ENCODE measurements around the gene ABCB6.
A peak's percentile ranks its signal among the peaks of the same experiment; 100 is the strongest.

ABCB6 gene

DNA sequence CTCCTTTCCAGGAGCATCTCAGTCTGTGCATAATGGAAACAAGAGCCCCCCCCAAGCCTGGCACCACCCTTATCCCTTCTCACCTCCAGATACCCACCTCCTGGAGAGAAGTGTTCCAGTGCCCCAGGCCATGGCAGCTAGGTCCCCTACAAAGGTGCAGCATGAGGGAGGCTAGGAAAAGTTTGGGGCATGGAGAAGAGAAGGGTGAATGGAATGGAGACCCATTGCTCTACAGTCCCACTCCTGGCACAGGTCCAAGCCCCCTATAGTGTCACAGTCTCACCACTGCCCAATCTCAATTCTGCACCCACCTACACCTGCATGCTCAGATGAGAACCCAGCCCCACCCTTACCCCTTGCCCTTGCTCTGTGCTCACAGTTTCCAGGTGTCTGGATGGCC is 49.8 kb downstream of the ABCB6 start:
- no peak for DNase-seq (ENCODE audit: low read depth, low spot score)

DNA sequence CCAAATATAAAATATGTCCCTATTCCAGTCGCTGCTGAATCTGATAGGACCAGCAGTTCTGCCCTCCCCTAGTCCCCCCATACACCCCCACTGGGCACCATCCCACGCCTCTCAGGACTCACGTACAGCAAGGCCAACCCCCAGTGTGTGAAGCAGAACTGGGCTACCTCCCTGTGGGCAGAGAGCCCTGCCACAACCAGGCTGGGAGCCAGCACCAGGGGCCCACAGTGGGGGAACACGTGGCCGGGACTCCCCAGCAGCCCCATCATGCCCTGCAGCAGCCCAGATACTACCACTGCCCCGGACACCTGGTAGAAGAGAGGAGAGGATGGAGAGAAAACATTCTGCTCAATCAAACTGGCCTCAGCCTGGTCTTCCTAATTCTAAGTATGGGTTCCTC is 50.2 kb downstream of the ABCB6 start:
- DNase-seq (ENCODE audit: low read depth, low spot score): no peak

DNA sequence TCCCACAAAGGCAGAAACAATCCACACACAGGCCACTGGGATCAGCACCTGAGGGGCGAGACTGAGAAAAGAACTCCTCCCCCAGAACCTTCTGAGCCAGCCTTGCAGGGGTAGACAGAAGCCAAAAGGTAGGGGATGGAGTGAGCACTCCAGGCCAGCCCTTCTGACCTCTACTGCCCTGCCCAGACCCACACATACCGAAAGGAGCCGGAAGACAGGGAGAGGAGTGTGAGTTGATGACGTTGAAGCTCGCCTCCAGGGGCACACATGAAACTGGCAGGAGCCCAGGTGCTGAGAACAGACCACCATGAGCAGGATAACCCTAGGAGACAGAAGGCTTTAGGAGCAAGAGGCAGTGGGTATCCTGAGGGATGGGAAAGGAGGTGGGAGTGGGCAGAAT is 50.8 kb downstream of the ABCB6 start:
- DNase-seq (ENCODE audit: low read depth, low spot score): no peak

DNA sequence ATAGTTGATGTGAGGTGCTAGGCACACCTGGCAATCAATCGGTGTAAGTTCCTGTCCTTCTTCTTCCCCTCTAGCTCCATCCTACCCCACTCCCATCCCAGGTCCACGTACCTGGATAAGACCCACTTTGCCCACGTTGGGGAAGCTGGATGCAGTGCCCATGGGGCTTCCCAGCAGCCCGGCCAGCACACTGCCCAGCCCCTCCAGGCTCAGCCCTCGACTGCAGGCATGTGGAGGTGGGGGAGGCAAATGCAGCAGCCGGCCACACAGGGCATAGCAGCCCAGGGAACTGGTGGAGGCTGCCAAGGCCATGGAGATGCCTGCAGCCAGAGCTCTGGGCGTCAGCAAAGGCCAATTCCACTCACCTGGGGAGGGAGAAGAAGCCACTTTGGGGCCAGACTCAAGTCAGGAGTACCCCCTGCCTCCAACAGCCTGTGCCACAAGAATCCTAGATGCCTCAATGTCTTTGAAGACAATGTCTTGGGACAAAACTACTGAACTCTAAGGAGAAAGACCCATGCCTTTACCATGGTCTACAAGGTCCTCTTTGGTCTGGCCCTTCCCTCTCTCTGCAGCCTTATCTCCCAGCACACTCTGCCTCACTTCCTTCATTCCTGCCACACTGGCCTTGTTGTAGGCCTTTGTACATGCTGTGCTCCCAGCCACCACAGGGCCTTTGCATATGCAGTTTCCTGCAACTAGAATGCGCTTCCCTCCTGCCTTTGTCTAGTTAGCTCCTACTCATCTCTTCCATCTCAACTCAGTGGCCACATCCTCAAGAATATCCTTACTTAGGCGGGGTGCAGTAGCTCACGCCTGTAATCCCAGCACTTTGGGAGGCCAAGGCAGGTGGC is 53.5 kb downstream of the ABCB6 start:
- no peak for DNase-seq (ENCODE audit: low read depth, low spot score)

DNA sequence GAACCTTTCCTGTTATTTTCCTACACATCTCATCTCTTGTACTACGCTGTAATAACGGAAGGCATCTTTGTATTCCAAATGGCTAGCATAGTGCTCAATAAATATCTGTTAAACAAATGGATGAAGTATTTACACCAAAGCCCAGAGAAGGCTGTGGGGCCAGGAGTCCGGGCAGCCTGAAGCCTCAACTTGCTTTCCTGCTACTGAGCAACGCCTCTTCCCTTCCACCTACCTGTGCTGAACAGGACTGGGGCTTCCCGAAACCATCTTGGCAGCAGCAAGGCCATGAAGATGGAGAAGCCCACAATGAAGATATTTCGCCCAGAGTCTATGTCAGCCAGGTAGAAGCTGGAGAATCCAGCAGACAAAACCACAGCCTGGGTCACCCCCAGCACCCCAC is 55.6 kb downstream of the ABCB6 start:
- no peak for DNase-seq (ENCODE audit: low read depth, low spot score)

DNA sequence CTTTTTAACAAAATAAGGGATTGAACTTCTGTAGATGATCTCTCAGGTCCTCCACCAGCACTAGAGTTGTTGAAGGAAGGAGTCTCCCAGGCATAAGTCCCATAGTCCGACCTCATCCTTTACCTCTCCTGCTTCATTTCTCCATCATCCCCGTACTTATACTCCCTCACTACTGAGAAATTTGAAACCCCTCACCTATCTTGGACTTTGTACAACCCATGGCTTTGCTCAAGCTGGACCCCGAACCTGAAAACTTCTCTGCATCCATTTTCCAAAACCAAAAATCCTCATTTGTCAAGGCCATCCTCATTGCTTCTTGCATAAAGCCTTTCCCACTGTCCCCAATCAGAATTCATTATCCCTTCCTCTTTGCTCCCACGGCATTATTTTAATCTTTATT is 57.7 kb downstream of the ABCB6 start:
- DNase-seq (ENCODE audit: low read depth, low spot score): no peak

DNA sequence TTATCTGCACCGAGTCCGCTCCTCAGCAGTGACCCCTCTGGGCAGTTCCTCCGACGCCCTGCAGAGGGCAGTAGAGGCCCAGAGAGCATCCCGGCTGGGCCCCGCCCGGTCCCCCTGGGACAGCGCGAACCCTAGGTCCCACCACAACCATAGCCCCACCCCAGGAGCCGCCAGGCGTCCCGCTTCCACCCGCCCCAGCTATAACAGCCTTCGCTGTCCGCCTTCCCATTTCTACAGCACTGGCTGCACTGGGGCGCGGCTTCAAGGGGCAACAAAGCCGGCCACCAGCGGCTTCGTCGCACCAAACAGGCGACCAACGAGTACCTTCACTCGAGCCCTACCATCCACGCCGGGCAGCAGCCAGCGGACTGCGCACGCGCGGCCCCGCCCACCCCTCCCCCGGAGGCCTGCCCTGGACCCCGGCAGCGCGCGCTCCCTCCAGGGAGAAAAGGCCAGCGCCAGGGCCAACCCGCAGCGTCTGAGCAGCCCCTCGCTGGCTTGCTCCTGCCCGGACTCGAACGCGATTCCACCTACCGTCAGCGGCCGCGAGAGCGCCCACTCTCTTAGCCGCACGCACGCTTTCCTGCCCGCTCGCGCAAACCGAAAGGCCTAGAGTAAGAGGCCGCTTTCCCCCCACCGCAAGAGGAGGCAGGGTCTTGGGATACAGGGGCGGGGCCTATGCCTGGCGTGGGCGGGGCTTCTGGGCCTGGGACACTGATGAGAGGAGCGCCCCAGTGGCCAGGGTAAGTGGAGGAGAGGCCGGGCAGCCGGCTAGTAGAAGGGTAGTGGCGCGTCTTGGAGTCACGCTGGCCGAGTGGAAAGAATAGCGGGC is 58.4 kb downstream of the ABCB6 start, which contains the start of gene NHEJ1:
TSS of gene NHEJ1 (minus strand) at position 630 of the 832 bp plus-strand sequence. CDS start 2,453 bp downstream, outside the sequence.
- DNase-seq (ENCODE audit: low read depth, low spot score): peak; percentile 83
